GM12878 (cell line): ENCODE results near the gene CD163. TPM values are rescaled to one million over a fixed set of nuclear protein-coding genes. Genes with fewer than 3 reads are reported as not detected.

Experiments used
- ATAC-seq: fragments of 200-7000 bp; cut with Tn5 transposase; 3 replicates; pipeline ENCODE4 v1.9.1; 2020; ENCODE audit warnings: mild to moderate bottlenecking, moderate library complexity
- BruUV-seq: library from RNA; stranded (reverse); fragments of 400-500 nt; replicated peaks from 2 replicates; lab custom pipeline; 2021; lab: Mats Ljungman, UMichigan
- CTCF ChIA-PET: fragments of 300-600 bp; sonication (Branson Sonifier 250); formaldehyde crosslinking; extraction: SDS; loops from one replicate; lab custom pipeline; 2021; ENCODE audit warnings: inconsistent platforms; lab: Yijun Ruan, JAX
- POLR2A ChIA-PET: fragments of 350-600 bp; formaldehyde crosslinking; extraction: SDS; loops from one replicate; lab custom pipeline; 2021; ENCODE audit warnings: inconsistent platforms; lab: Charles Lee
- RAD21 ChIA-PET: fragments of 300-600 bp; sonication (Branson Sonifier 250); formaldehyde crosslinking; loops from one replicate; lab custom pipeline; 2023; ENCODE audit warnings: antibody characterized with exemption; ENCODE audit not compliant: unreplicated experiment; lab: Charles Lee
- SMC1A ChIA-PET: fragments of 300-600 bp; sonication (Branson Sonifier 250); formaldehyde crosslinking; loops from one replicate; lab custom pipeline; 2023; ENCODE audit not compliant: unreplicated experiment, uncharacterized antibody; lab: Charles Lee
- DNase-seq: peaks from one replicate; pipeline ENCODE4 v3.0.0-alpha.2; 2011; ENCODE audit warnings: low read depth, low spot score
- FAIRE-seq: peaks from 3 replicates; lab custom pipeline; 2011; peaks lifted over from hg19 to GRCh38; lab: Jason Lieb, UNC
- H2AFZ ChIP-seq: 2 replicates; pipeline ENCODE4 v1.6.0; 2011; ENCODE audit warnings: low read depth, low read length, control low read depth; ENCODE audit not compliant: control insufficient read depth
- H3K27ac ChIP-seq: 2 replicates; pipeline ENCODE4 v1.5.1; 2011; ENCODE audit warnings: control low read depth; ENCODE audit not compliant: control insufficient read depth, insufficient read depth
- H3K27me3 ChIP-seq, 2 experiments: replicated peaks in 1 of 2; 2 replicates each; pipeline versions ENCODE4 v1.6.0 to v1.6.1; 2011; ENCODE audit warnings: low read length in 1 of 2; ENCODE audit not compliant: control insufficient read depth in 2 of 2, insufficient read depth in 2 of 2
- H3K36me3 ChIP-seq, 2 experiments: 2 replicates each; pipeline ENCODE4 v1.5.1; 2011; ENCODE audit warnings: low read length in 1 of 2; ENCODE audit not compliant: control insufficient read depth in 2 of 2, insufficient read depth in 2 of 2
- H3K4me1 ChIP-seq: 2 replicates; pipeline ENCODE4 v1.6.1; 2011; ENCODE audit warnings: mild to moderate bottlenecking, low read length, moderate library complexity, mixed read lengths; ENCODE audit not compliant: control insufficient read depth, insufficient read depth
- H3K4me2 ChIP-seq: 2 replicates; pipeline ENCODE4 v1.6.0; 2011; ENCODE audit warnings: control low read depth; ENCODE audit not compliant: control insufficient read depth, insufficient read depth
- H3K4me3 ChIP-seq: fragments of 200-600 bp; sonication (generic); 2 replicates; pipeline ENCODE4 v1.5.1; 2016
- H3K79me2 ChIP-seq: 2 replicates; pipeline ENCODE4 v1.6.0; 2011; ENCODE audit warnings: low read length; ENCODE audit not compliant: control insufficient read depth, insufficient read depth
- H3K9ac ChIP-seq: 2 replicates; pipeline ENCODE4 v1.8.0; 2011; ENCODE audit warnings: low read length, control low read depth, mixed read lengths; ENCODE audit not compliant: control insufficient read depth, insufficient read depth
- H3K9me3 ChIP-seq: replicated peaks from 3 replicates; pipeline ENCODE4 v1.5.1; 2011; ENCODE audit warnings: mild to moderate bottlenecking, low read length; ENCODE audit not compliant: control insufficient read depth, insufficient read depth
- H4K20me1 ChIP-seq: 2 replicates; pipeline ENCODE4 v1.6.0; 2011; ENCODE audit not compliant: control insufficient read depth, insufficient read depth
- CBX3 ChIP-seq: fragments of 200-600 bp; sonication (generic); IDR thresholded peaks from 2 replicates; pipeline ENCODE4 v1.6.1; 2016; ENCODE audit warnings: low read depth, borderline replicate concordance
- HDGF ChIP-seq: fragments of 450-650 bp; IDR thresholded peaks from 2 replicates; pipeline ENCODE4 v1.6.1; 2016; ENCODE audit warnings: antibody characterized with exemption
- KLF5 ChIP-seq: fragments of 450-650 bp; IDR thresholded peaks from 2 replicates; pipeline ENCODE4 v1.6.1; 2014; ENCODE audit warnings: mild to moderate bottlenecking; ENCODE audit not compliant: partially characterized antibody
- NBN ChIP-seq: fragments of 450-650 bp; IDR thresholded peaks from 2 replicates; pipeline ENCODE4 v1.6.1; 2016
- NRF1 ChIP-seq: conservative IDR thresholded peaks from 2 replicates; pipeline ENCODE4 v1.6.1; 2011; ENCODE audit warnings: mild to moderate bottlenecking, low read depth, low read length, improper control_type of control experiment
- PAX8 ChIP-seq: fragments of 450-650 bp; IDR thresholded peaks from 2 replicates; pipeline ENCODE4 v1.6.1; 2017; ENCODE audit warnings: mild to moderate bottlenecking, moderate library complexity
- RAD51 ChIP-seq: fragments of 450-650 bp; IDR thresholded peaks from 2 replicates; pipeline ENCODE4 v1.6.1; 2016; ENCODE audit warnings: moderate library complexity, mild to moderate bottlenecking, inconsistent platforms
- SIX5 ChIP-seq: IDR thresholded peaks from 2 replicates; pipeline ENCODE4 v1.6.1; 2011; ENCODE audit warnings: mild to moderate bottlenecking, low read depth, low read length, moderate library complexity; ENCODE audit not compliant: severe bottlenecking
- SP1 ChIP-seq: IDR thresholded peaks from one replicate; pipeline ENCODE4 v1.6.1; 2011; ENCODE audit warnings: low read depth, low read length
- SREBF2 ChIP-seq: IDR thresholded peaks from 2 replicates; pipeline ENCODE4 v1.6.1; 2012; ENCODE audit warnings: mild to moderate bottlenecking, low read length
- TCF12 ChIP-seq: IDR thresholded peaks from 2 replicates; pipeline ENCODE4 v1.6.1; 2011; ENCODE audit warnings: low read depth, mild to moderate bottlenecking, low read length
- YY1 ChIP-seq: IDR thresholded peaks from 2 replicates; pipeline ENCODE4 v1.6.1; 2011; ENCODE audit warnings: low read depth, mild to moderate bottlenecking, low read length
- ZNF217 ChIP-seq: fragments of 450-650 bp; IDR thresholded peaks from 2 replicates; pipeline ENCODE4 v1.6.1; 2017; ENCODE audit warnings: antibody characterized with exemption, mild to moderate bottlenecking
- ZNF622 ChIP-seq: fragments of 450-650 bp; IDR thresholded peaks from 2 replicates; pipeline ENCODE4 v1.6.1; 2017; ENCODE audit warnings: mild to moderate bottlenecking, inconsistent platforms
- ZZZ3 ChIP-seq: IDR thresholded peaks from 2 replicates; pipeline ENCODE4 v1.6.1; 2011; ENCODE audit warnings: low read depth; ENCODE audit not compliant: control insufficient read depth, insufficient read length
- WGBS: methylation state at CpG from one replicate; pipeline ENCODE4 v1.1.6; 2016; ENCODE audit warnings: low lambda C conversion rate; ENCODE audit not compliant: insufficient replicate concordance, insufficient coverage; ENCODE audit errors: missing lambda C conversion rate; 5-methylcytosine and 5-hydroxymethylcytosine counted together
- in situ Hi-C: fragments of 300-500 bp; cut with MboI; formaldehyde crosslinking; loops from 9 replicates; pipeline ENCODE4 v1.14.3; 2018; ENCODE audit warnings: mixed read lengths
- intact Hi-C: fragments of 100-400 bp; cut with micrococcal nuclease; formaldehyde crosslinking; loops from one replicate; pipeline ENCODE4 v1.14.2; 2022; ENCODE audit not compliant: unreplicated experiment
- polyA plus RNA-seq, 11 experiments: library from polyadenylated mRNA; depleted of rRNA in 4 of 11; unstranded in 6 of 11; stranded (reverse) in 5 of 11; fragments of >200 nt; fragmentation: Nextera tagmentation in 4 of 11; fragmentation: Illumina TruSeq in 1 of 11; extraction: Ambion mirVana in 4 of 11; extraction: Trizol in 1 of 11; gene quantifications; 1 replicate in 1 of 11; 2 replicates in 10 of 11; pipeline versions ENCODE4 v1.2.1 to v1.2.3, GENCODE V29; 2011 to 2016; ENCODE audit warnings: inconsistent platforms in 2 of 11, missing spikeins in 2 of 11, low read depth in 1 of 11
- total RNA-seq, 4 experiments: library from RNA; depleted of rRNA in 3 of 4; stranded (reverse); fragments of >200 nt in 3 of 4; fragmentation: Illumina TruSeq in 1 of 4; extraction: Trizol in 1 of 4; gene quantifications; 2 replicates each; pipeline versions ENCODE4 v1.2.1 to v1.2.3, GENCODE V29; 2013 to 2021
- TF ChIP-seq, protein P1 (sequence below): fragments of 450-650 bp; IDR thresholded peaks from 2 replicates; pipeline ENCODE4 v1.6.1; 2017; ENCODE audit warnings: mild to moderate bottlenecking
- TF ChIP-seq, protein P2 (sequence below): IDR thresholded peaks from 2 replicates; pipeline ENCODE4 v1.6.1; 2011; ENCODE audit warnings: mild to moderate bottlenecking, low read depth, low read length, moderate library complexity; ENCODE audit not compliant: insufficient replicate concordance

The CD163 gene
- total and polyA plus RNA-seq, 10 of the 15 experiments (the other 5 are each of a cell fraction or from before 2014, with no cell fraction given): 0.74 TPM; not detected in 9

DNA sequence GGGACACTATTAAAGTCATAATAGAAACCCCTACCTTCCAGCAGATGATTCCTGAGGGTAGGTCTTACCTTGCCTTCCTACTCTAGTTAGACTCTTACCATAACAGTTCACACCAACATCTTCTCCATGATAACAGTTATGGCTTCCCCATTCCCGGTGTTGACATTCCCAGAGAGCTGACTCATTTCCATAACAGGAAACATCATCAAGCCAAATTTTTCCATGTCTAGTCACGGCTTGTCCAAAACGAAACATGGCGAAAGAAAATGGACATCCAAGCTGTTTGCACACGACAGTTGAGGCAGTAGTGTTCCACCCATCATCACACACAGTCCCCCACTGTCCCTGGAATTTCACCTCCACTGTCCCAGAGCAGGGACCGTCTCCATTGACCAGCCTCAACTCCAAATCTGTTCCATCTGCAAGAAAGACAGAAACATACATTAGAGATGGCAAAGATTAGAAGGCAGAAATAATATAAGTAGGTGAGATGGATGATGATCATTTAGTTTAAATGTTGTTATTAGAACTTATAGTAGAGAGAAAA lies 70.2 kb downstream of the CD163 start:
- H3K4me1 ChIP-seq: no peaks in the 10 kb centered on the region
- no peak overlapping the region for H3K4me3 ChIP-seq
- H3K4me2 ChIP-seq: no peak overlapping the region
- FAIRE-seq (no peak), DNase-seq (no peak), ATAC-seq (no peak)
- no peak overlapping the region for H3K9ac ChIP-seq
- in situ Hi-C loops (no loop called here), intact Hi-C loops (no loop called here)
- no peak overlapping the region for H2AFZ ChIP-seq
- ChIA-PET SMC1A (no interaction called here), RAD21 (no interaction called here), CTCF (no interaction called here), POLR2A (no interaction called here)
- H3K27ac ChIP-seq: no peak overlapping the region
- H3K36me3 ChIP-seq: no peaks in the 10 kb centered on the region
- H3K9me3 ChIP-seq: no peaks in the 10 kb centered on the region
- TF ChIP-seq SP1 (no peak), NBN (no peak), CBX3 (no peak), ZNF217 (no peak), ZNF622 (no peak), NRF1 (no peak), YY1 (no peak), SIX5 (no peak), SREBF2 (no peak), PAX8 (no peak), HDGF (no peak), TCF12 (no peak), KLF5 (no peak), RAD51 (no peak), ZZZ3 (no peak)
- TF ChIP-seq, protein P1, sequence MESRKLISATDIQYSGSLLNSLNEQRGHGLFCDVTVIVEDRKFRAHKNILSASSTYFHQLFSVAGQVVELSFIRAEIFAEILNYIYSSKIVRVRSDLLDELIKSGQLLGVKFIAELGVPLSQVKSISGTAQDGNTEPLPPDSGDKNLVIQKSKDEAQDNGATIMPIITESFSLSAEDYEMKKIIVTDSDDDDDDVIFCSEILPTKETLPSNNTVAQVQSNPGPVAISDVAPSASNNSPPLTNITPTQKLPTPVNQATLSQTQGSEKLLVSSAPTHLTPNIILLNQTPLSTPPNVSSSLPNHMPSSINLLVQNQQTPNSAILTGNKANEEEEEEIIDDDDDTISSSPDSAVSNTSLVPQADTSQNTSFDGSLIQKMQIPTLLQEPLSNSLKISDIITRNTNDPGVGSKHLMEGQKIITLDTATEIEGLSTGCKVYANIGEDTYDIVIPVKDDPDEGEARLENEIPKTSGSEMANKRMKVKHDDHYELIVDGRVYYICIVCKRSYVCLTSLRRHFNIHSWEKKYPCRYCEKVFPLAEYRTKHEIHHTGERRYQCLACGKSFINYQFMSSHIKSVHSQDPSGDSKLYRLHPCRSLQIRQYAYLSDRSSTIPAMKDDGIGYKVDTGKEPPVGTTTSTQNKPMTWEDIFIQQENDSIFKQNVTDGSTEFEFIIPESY: no peak
- TF ChIP-seq, protein P2, sequence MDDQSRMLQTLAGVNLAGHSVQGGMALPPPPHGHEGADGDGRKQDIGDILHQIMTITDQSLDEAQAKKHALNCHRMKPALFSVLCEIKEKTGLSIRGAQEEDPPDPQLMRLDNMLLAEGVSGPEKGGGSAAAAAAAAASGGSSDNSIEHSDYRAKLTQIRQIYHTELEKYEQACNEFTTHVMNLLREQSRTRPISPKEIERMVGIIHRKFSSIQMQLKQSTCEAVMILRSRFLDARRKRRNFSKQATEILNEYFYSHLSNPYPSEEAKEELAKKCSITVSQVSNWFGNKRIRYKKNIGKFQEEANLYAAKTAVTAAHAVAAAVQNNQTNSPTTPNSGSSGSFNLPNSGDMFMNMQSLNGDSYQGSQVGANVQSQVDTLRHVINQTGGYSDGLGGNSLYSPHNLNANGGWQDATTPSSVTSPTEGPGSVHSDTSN: no peak
- no peaks in the 10 kb centered on the region for H3K79me2 ChIP-seq
- WGBS: 19% methylated on average over 6 of the region's 6 CpGs
- no TSS peak for BruUV-seq
- no peaks in the 10 kb centered on the region for H4K20me1 ChIP-seq
- no peaks in the 10 kb centered on the region for H3K27me3 ChIP-seq
